ENCODE data around the gene GLTP. TPM values are rescaled to one million over a fixed set of nuclear protein-coding genes. Genes with fewer than 3 reads are reported as not detected.

Gene GLTP
- total and polyA plus RNA-seq, 2 donors from 2014 or later: 45.9 to 56.4 TPM

GRCh38 chr12:109811624-109811995, 68.7 kb downstream of the GLTP start:
- no peak for TF ChIP-seq CTCF (IDR thresholded peaks at IDR 0.05; ENCODE audit: borderline replicate concordance, extremely low read depth, insufficient read depth)
- no peak for DNase-seq
- Histone ChIP-seq H3K4me3 (ENCODE audit: low read length in 3 of 3) (no peak overlapping the region), H3K36me3 (ENCODE audit: control insufficient read depth in 2 of 3, insufficient read depth in 3 of 3, low read length in 3 of 3) (peaks cover 3 to 21% (median 20%) of the 10 kb centered on the region in 3 donors), H3K4me1 (ENCODE audit: control insufficient read depth in 2 of 3, insufficient read depth in 2 of 3, low read depth in 1 of 3, low read length in 3 of 3) (no peaks in the 10 kb centered on the region), H3K27me3 (ENCODE audit: control insufficient read depth, insufficient read depth, low read length) (no peaks in the 10 kb centered on the region), H3K27ac (ENCODE audit: low read depth in 2 of 2, low read length in 2 of 2) (no peak overlapping the region), H3K9me3 (ENCODE audit: control insufficient read depth in 2 of 3, insufficient read depth in 1 of 3, low read length in 3 of 3) (no peaks in the 10 kb centered on the region), H3K9ac (ENCODE audit: low read length in 3 of 3) (no peak overlapping the region)
- intact Hi-C loops (cut with DNase I): no loop called here
- FAIRE-seq: no peak

- Histone ChIP-seq H3K9me3 (ENCODE audit: control insufficient read depth in 2 of 3, insufficient read depth in 1 of 3, low read length in 3 of 3) (no peaks in the 10 kb centered on the region), H3K27ac (ENCODE audit: low read depth in 2 of 2, low read length in 2 of 2) (no peak overlapping the region), H3K4me1 (ENCODE audit: control insufficient read depth in 2 of 3, insufficient read depth in 2 of 3, low read depth in 1 of 3, low read length in 3 of 3) (no peaks in the 10 kb centered on the region), H3K36me3 (ENCODE audit: control insufficient read depth in 2 of 3, insufficient read depth in 3 of 3, low read length in 3 of 3) (peaks cover 3 to 21% (median 20%) of the 10 kb centered on the region in 3 donors), H3K27me3 (ENCODE audit: control insufficient read depth, insufficient read depth, low read length) (no peaks in the 10 kb centered on the region), H3K9ac (ENCODE audit: low read length in 3 of 3) (no peak overlapping the region), H3K4me3 (ENCODE audit: low read length in 3 of 3) (no peak overlapping the region)
- no peak for TF ChIP-seq CTCF (IDR thresholded peaks at IDR 0.05; ENCODE audit: borderline replicate concordance, extremely low read depth, insufficient read depth)
- intact Hi-C loops (cut with DNase I): no loop called here
- FAIRE-seq (no peak), DNase-seq (peak in 1 of 5 donors; percentile 35)
These were observed 69.3 kb downstream of the GLTP start for GRCh38 chr12:109810954-109811623.

GRCh38 chr12:109808876-109809646, 71.3 kb downstream of the GLTP start:
- FAIRE-seq (no peak), DNase-seq (no peak)
- Histone ChIP-seq H3K36me3 (ENCODE audit: control insufficient read depth in 2 of 3, insufficient read depth in 3 of 3, low read length in 3 of 3) (peaks cover 3 to 27% (median 24%) of the 10 kb centered on the region in 3 donors), H3K4me1 (ENCODE audit: control insufficient read depth in 2 of 3, insufficient read depth in 2 of 3, low read depth in 1 of 3, low read length in 3 of 3) (no peaks in the 10 kb centered on the region), H3K27ac (ENCODE audit: low read depth in 2 of 2, low read length in 2 of 2) (no peak overlapping the region), H3K27me3 (ENCODE audit: control insufficient read depth, insufficient read depth, low read length) (no peaks in the 10 kb centered on the region), H3K9me3 (ENCODE audit: control insufficient read depth in 2 of 3, insufficient read depth in 1 of 3, low read length in 3 of 3) (no peaks in the 10 kb centered on the region), H3K9ac (ENCODE audit: low read length in 3 of 3) (no peak overlapping the region), H3K4me3 (ENCODE audit: low read length in 3 of 3) (no peak overlapping the region)
- no peak for TF ChIP-seq CTCF (IDR thresholded peaks at IDR 0.05; ENCODE audit: borderline replicate concordance, extremely low read depth, insufficient read depth)
- intact Hi-C loops (cut with DNase I): loop anchor here (5.0 kb wide), 1 partner anchor 33 kb away; no protein-coding TSS in a partner anchor

Measured in kidney (tissue), 14 donors.